ENCODE data around the gene DIP2A. TPM values are rescaled to one million over a fixed set of nuclear protein-coding genes. Genes with fewer than 3 reads are reported as not detected.

DIP2A gene
- total and polyA plus RNA-seq, 2 donors = 18.2 to 44.8 TPM

DNA sequence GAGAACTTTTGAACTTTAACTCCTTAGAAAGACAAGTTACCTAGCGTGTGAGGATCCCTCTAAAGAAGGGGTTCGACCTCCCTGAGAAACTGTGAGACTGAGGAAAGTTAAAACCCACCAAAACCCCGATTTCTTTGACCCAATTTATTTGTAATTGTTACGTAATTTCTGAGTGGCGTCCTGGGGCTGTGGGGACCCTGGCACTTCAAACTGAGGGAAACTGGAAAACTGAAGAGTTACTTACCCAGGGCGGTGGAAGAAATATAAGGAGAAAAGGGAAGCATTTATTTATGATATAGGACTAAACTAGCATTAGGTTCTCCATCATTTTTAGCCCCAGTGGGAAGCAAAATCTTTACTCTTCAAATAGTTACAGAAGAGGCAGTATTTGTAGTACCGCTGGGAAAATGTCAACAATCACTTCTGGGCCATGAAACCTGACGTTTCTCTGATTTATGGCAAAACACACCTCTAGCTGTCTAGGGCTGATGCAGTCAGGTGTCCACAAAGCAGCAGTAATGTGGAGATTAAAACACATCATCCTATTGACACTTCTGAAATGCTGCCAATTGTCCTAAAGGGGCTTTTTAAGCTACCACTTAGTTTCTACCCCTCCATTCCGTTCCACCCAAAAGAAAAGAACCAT, 145.8 kb downstream of the DIP2A start:
- Histone ChIP-seq H3K4me1 (ENCODE audit: insufficient read depth) (no peaks in the 10 kb centered on the region), H3K4me3 (ENCODE audit: low read depth, low read length) (no peak overlapping the region), H3K27ac (ENCODE audit: low read depth) (no peak overlapping the region), H3K36me3 (ENCODE audit: insufficient read depth) (no peaks in the 10 kb centered on the region)
- 79% methylated on average over 9 of the region's 9 CpGs for WGBS
- no peak for DNase-seq (ENCODE audit: extremely low spot score)

DNA sequence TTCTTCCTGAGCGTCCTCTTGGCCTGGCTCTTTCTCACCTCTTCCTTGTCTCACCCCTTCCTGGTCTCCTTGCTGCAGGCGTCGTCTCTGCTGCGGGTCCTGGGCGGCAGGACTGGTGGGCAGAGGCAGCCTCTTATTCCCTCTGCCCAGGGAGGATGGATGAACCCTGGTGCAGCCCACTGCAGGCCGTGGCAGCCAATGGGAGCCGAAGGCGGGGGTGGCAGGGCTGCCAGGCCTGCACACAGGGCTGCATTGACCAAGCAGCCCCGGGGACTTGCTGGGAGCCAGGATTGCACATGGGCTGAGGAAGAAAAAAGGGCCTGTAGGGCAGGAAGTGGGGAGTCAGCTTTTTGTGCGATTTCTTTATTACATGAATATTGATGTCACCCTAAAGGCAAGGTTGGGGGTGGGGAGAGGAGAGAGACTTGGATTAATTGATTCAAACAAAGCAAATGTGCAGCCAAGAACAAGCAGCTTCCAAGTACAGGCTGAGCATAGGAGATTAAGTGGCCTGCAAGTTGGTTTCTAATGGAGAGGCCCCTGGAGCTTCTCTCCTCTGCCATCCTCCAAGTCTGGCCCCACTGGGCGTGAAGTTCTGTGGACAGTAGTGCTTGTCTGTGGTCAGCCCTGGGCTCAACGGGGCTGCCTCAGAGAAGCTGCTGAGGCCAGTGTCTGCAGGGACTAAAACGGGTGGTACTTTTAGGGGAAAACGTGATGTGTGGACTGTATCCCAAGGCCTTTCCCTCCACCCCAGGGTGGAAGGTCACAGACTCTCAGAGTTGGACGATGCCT, 146.5 kb downstream of the DIP2A start, which contains the start of gene S100B:
Gene S100B (minus strand): TSS at position 108 of the 792 bp plus-strand sequence. CDS start 2,667 bp downstream, outside the sequence.
- Histone ChIP-seq H3K36me3 (ENCODE audit: insufficient read depth) (no peaks in the 10 kb centered on the region), H3K27ac (ENCODE audit: low read depth) (no peak within 1 kb of the TSS), H3K4me3 (ENCODE audit: low read depth, low read length) (no peak within 1 kb of the TSS), H3K4me1 (ENCODE audit: insufficient read depth) (no peaks in the 10 kb centered on the region)
- 64% methylated on average over 15 of the region's 15 CpGs for WGBS
- no peak for DNase-seq (ENCODE audit: extremely low spot score)

DNA sequence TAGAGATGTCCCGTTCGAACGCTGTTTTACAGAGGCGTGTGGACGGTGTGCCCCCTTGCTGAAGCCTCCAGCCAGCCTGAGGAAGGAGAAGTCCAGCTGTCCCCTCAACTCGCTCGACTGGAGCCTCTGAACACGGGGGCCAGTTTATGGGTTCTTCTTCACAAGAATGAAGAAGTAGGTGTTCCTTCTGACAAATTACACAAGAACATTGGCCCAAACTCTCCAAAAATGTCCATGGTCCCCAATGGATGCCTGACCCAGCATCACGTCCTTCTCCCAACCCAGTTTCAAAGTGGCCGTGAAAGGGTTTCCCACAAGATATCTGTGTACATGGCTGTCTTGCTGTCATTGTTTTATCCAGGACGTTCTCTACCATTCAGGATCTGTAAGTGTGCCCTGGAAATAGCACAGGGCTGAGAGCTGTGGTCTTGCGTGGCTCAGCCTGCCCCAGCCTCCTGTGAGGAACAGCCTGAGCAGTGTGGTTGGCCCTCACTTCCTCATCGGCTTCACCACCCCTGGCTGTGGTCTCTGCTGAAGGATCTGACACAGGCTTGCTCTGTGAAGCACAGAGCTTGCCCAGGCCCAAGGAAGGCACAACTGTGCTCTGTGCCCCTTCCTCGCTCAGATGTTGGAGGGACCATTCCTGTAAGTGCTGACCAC, 147.2 kb downstream of the DIP2A start:
- DNase-seq (ENCODE audit: extremely low spot score) = no peak
- H3K4me3 ChIP-seq (ENCODE audit: low read depth, low read length) = no peak overlapping the region
- no peaks in the 10 kb centered on the region for H3K36me3 ChIP-seq (ENCODE audit: insufficient read depth)
- WGBS = 78% methylated on average over 14 of the region's 14 CpGs
- H3K27ac ChIP-seq (ENCODE audit: low read depth) = no peak overlapping the region
- H3K4me1 ChIP-seq (ENCODE audit: insufficient read depth) = no peaks in the 10 kb centered on the region

DNA sequence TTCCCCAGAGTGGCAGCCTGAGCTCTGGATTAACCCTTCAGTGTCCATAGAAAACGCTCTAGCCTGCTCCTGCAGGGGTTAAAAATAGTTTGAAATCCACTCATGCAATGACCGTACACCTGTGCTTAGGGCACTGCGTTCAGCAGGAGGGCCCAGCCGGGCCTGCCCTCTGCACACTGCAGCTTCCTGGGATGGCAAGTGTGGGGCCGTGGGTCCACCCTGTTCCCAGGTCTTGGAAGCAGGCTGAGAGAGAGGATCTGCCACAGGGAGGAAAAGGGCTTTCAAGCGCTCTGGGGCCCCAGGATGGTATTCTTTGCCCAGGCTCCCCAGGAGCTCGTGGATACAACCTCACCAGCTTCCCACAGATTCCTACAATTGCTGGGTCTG, 147.7 kb downstream of the DIP2A start:
- Histone ChIP-seq H3K36me3 (ENCODE audit: insufficient read depth) (no peaks in the 10 kb centered on the region), H3K4me1 (ENCODE audit: insufficient read depth) (no peaks in the 10 kb centered on the region), H3K27ac (ENCODE audit: low read depth) (no peak overlapping the region), H3K4me3 (ENCODE audit: low read depth, low read length) (no peak overlapping the region)
- 81% methylated on average over 7 of the region's 7 CpGs for WGBS
- DNase-seq (ENCODE audit: extremely low spot score) = no peak

DNA sequence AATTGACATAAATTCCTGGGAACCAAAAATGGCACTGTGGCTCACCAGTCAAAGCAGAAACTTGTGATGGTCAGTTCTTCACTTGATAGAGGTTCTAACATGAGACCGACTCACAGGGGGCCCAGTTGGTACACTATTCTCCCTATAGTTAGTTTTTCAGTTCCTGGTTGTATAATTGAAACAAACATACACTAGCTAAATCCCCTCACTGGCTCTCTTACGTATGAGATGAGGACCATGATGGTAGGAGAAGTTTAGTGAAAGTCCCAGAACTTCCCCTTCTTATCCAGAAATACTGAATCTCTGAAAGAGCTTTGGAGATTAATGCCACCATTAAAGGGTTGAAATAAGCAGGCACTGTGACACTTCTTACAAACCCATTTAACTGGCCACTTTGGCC, 148.9 kb downstream of the DIP2A start:
- WGBS = 87% methylated on average over 2 of the region's 2 CpGs
- Histone ChIP-seq H3K4me1 (ENCODE audit: insufficient read depth) (no peaks in the 10 kb centered on the region), H3K4me3 (ENCODE audit: low read depth, low read length) (no peak overlapping the region), H3K27ac (ENCODE audit: low read depth) (no peak overlapping the region), H3K36me3 (ENCODE audit: insufficient read depth) (no peaks in the 10 kb centered on the region)
- DNase-seq (ENCODE audit: extremely low spot score) = no peak

DNA sequence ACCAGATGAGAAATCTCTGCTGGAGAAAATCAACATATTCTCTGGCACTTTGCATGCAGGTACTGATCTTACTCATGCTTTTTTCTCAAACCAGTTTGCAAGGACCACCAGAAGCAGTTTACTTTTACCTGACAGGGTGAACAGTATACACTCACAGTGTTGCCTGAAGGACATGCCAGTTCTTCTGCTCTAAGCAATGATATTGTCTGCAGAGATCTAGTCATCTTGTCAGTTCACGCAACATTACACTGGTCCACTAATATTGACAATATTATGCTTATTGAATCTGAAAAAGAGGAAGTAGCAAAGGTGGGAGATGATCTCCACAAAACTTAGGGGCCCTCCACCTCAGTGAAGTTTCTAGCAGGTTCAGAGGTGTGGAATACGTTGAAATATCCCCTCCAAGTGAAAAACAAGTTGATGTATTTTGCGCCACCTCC, 150.0 kb downstream of the DIP2A start:
- no peaks in the 10 kb centered on the region for H3K36me3 ChIP-seq (ENCODE audit: insufficient read depth)
- no peak for DNase-seq (ENCODE audit: extremely low spot score)
- H3K27ac ChIP-seq (ENCODE audit: low read depth) = no peak overlapping the region
- 80% methylated on average over 3 of the region's 3 CpGs for WGBS
- H3K4me1 ChIP-seq (ENCODE audit: insufficient read depth) = no peaks in the 10 kb centered on the region
- H3K4me3 ChIP-seq (ENCODE audit: low read depth, low read length) = no peak overlapping the region

DNA sequence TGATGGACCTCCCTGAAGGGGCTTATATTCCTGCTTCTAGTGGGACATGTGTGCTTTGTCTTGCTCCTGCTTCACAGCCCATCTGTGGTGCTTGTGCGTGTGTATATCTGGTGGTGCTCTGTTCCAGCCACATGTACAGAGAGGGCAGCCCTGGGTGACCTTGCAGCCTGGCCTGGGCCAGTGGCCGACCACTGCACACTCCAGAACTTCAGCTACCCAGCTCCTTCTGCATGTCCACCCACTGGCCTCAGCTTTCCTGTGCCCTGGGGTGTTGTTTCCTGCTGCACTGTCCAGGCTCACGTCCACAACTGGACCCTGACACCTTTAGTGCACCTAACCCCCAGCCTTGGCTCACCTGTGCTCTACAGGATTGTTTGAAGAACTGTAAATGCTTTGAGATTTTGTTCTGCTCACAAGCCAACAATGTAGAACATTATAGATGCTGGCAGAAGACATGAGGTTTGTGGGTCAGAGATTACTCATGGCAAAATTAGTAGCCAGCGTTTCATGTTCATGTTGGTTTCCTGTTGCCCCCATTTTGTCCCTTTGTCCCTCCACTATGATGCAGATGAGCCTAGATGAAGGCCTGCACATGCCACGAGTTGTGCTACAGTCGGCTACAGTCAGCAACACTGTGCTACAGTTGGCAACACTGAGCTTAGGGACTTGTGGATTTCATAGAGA, 151.5 kb downstream of the DIP2A start:
- Histone ChIP-seq H3K36me3 (ENCODE audit: insufficient read depth) (no peaks in the 10 kb centered on the region), H3K4me1 (ENCODE audit: insufficient read depth) (no peaks in the 10 kb centered on the region), H3K27ac (ENCODE audit: low read depth) (no peak overlapping the region), H3K4me3 (ENCODE audit: low read depth, low read length) (no peak overlapping the region)
- WGBS = 87% methylated on average over 6 of the region's 6 CpGs
- no peak for DNase-seq (ENCODE audit: extremely low spot score)

DNA sequence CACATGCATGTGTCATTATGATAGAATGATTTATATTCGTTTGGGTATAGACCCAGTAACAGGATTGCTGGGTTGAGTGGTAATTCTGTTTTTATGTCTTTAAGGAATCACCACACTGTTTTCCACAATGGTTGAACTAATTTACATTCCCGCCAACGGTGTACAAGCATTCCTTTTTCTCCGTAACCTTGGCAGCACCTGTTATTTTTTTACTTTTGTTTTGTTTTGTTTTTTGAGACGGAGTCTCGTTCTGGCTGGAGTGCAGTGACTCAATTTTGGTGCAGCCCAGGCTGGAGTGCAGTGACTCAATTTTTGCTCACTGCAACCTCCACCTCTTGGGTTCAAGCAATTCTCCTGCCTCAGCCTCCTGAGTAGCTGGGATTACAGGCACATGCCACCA, 154.7 kb downstream of the DIP2A start:
- no peak for DNase-seq (ENCODE audit: extremely low spot score)
- no peaks in the 10 kb centered on the region for H3K36me3 ChIP-seq (ENCODE audit: insufficient read depth)
- no peak overlapping the region for H3K27ac ChIP-seq (ENCODE audit: low read depth)
- H3K4me1 ChIP-seq (ENCODE audit: insufficient read depth) = no peaks in the 10 kb centered on the region
- 89% methylated on average over 6 of the region's 6 CpGs for WGBS
- H3K4me3 ChIP-seq (ENCODE audit: low read depth, low read length) = no peak overlapping the region

DNA sequence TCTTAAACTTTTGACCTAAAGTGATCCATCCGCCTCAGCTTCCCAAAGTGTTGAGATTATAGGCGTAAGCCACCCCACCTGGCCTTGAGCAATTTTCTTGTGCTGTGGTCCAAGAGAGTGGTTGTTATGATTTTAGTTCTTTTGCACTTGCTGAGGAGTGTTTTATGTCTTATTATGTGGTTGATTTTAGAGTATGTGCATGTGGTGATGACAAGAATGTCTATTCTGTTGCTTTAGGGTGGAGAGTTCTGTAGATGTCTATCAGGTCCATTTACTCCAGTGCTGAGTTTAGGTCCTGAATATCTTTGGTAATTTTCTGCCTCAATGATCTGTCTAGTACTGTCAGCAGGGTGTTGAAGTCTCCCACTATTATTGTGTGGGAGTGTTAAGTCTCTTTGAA, 157.4 kb downstream of the DIP2A start:
- Histone ChIP-seq H3K4me1 (ENCODE audit: insufficient read depth) (no peaks in the 10 kb centered on the region), H3K4me3 (ENCODE audit: low read depth, low read length) (no peak overlapping the region), H3K27ac (ENCODE audit: low read depth) (no peak overlapping the region), H3K36me3 (ENCODE audit: insufficient read depth) (no peaks in the 10 kb centered on the region)
- WGBS = 90% methylated on average over 2 of the region's 2 CpGs
- no peak for DNase-seq (ENCODE audit: extremely low spot score)

DNA sequence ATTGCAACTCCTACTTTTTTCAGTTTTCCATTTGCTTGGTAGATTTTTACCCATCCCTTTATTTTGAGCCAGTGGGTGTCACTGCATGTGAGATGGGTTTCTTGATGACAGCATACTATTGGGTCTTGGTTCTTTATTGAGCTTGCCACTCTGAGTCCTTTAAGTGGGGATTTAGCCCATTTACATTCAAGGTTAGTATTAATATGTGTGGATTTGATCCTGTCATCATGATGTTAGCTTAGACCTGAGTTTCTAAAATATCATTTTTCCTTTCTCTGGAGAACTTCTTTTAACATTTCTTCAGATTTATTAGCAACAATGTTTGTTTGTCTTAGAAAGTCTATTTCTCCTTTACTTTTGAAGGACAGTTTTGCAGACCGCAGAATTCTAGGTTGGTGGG, 158.0 kb downstream of the DIP2A start:
- Histone ChIP-seq H3K36me3 (ENCODE audit: insufficient read depth) (no peaks in the 10 kb centered on the region), H3K4me1 (ENCODE audit: insufficient read depth) (no peaks in the 10 kb centered on the region), H3K27ac (ENCODE audit: low read depth) (no peak overlapping the region), H3K4me3 (ENCODE audit: low read depth, low read length) (no peak overlapping the region)
- WGBS = 96% methylated on average over 1 of the region's 1 CpG
- DNase-seq (ENCODE audit: extremely low spot score) = no peak

DNA sequence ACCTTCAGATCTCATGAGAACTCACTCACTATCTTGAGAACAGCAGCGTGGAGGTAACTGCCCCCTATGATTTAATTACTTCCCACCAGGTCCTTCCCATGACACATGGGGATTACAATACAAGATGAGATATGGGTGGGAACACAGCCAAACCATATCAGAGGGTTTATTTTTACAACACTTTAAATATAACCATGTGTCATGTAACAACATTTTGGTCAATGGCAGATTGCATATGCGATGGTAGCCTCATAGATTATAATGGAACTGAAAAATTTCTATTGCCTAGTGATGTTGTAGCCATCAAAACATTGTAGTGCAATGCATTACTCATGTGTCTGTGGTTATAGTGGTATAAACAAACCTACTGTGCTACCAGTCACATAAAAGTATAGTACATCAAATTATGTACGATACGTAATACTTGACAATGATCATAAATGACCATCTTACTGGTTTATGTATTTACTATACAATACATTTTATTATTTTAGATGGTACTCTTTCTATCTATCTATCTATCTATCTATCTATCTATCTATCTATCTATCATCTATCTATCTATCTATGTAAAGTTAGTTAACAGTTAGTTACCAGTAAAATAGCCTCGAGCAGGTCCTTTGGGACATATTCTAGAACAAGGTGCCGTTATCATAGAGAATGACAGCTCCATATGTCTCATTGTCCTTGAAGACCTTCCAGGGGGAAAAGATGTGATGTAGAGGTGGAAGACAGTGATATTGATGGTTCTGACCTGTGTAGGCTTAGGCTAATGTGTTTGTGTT, 158.8 kb downstream of the DIP2A start:
- no peak overlapping the region for H3K4me3 ChIP-seq (ENCODE audit: low read depth, low read length)
- H3K4me1 ChIP-seq (ENCODE audit: insufficient read depth) = no peaks in the 10 kb centered on the region
- H3K36me3 ChIP-seq (ENCODE audit: insufficient read depth) = no peaks in the 10 kb centered on the region
- WGBS = 60% methylated on average over 6 of the region's 6 CpGs
- no peak overlapping the region for H3K27ac ChIP-seq (ENCODE audit: low read depth)
- no peak for DNase-seq (ENCODE audit: extremely low spot score)

DNA sequence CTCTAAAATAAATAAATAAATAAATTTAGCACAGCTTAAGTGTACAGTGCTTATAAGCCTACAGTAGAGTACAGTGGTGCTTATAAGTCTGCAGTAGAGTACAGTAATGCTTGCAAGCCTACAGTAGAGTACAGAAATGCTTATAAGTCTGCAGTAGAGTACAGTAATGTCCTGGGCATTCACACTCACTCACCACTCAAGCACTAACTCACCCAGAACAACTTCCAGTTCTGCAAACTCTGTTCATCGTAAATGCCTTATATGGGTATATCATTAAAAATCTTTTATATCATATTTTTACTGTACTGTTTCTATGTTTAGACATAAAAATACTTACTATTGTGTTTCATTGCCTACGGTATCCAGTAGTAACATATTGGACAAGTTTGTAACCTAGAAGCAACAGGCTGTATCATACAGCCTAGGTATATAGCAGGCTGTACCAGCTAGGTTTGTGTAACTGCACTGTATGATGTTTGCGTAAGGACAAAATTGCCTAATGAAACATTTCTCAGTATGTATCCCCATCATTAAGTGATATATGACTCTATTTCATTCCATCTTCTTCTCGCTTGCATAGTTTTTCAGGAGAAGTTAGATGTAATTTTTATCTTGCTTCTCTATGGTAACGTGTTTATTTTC, 160.2 kb downstream of the DIP2A start:
- DNase-seq (ENCODE audit: extremely low spot score) = no peak
- H3K4me1 ChIP-seq (ENCODE audit: insufficient read depth) = no peaks in the 10 kb centered on the region
- H3K27ac ChIP-seq (ENCODE audit: low read depth) = no peak overlapping the region
- WGBS = 85% methylated on average over 5 of the region's 5 CpGs
- no peak overlapping the region for H3K4me3 ChIP-seq (ENCODE audit: low read depth, low read length)
- no peaks in the 10 kb centered on the region for H3K36me3 ChIP-seq (ENCODE audit: insufficient read depth)
